ENCODE data around the gene BMS1.

- TF ChIP-seq, protein P1, sequence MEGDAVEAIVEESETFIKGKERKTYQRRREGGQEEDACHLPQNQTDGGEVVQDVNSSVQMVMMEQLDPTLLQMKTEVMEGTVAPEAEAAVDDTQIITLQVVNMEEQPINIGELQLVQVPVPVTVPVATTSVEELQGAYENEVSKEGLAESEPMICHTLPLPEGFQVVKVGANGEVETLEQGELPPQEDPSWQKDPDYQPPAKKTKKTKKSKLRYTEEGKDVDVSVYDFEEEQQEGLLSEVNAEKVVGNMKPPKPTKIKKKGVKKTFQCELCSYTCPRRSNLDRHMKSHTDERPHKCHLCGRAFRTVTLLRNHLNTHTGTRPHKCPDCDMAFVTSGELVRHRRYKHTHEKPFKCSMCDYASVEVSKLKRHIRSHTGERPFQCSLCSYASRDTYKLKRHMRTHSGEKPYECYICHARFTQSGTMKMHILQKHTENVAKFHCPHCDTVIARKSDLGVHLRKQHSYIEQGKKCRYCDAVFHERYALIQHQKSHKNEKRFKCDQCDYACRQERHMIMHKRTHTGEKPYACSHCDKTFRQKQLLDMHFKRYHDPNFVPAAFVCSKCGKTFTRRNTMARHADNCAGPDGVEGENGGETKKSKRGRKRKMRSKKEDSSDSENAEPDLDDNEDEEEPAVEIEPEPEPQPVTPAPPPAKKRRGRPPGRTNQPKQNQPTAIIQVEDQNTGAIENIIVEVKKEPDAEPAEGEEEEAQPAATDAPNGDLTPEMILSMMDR (IDR thresholded peaks at IDR 0.05; ENCODE audit: low read length): no peak
- no peak for TF ChIP-seq EZH2 (IDR thresholded peaks at IDR 0.05; ENCODE audit: borderline replicate concordance, low read length)
These were observed 34.3 kb downstream of the BMS1 start for GRCh38 chr10:42816912-42817311.

All from OCI-LY1 (cell line).